Stimulated activated naive B cell treated with anti-CD40 and anti-IgM and Interleukin-4, amounts not matched to agents 10 μg/mL and 1 μg/mL and 100 μg/mL, for 72 hours (primary cell): Measurements from ENCODE around the gene UGT1A1.

Experiments used
- ATAC-seq, 2 donors: fragments of 150-1000 bp; cut with Tn5 transposase; replicated peaks; 2 replicates each; pipeline ENCODE4 v1.10.0; 2021; ENCODE audit warnings: moderate library complexity in 1 of 2
- DNase-seq: peaks from one replicate; pipeline ENCODE4 v3.0.0; 2021
- H3K27ac Mint-ChIP-seq: one replicate; pipeline ENCODE4 v1.8.0; 2022; ENCODE audit warnings: mild to moderate bottlenecking, mixed read lengths
- H3K27me3 Mint-ChIP-seq, 2 donors: one replicate each; pipeline ENCODE4 v1.8.0; 2022; ENCODE audit warnings: mixed read lengths in 2 of 2
- H3K36me3 Mint-ChIP-seq, 2 donors: one replicate each; pipeline ENCODE4 v1.8.0; 2022; ENCODE audit warnings: mixed read lengths in 2 of 2, mild to moderate bottlenecking in 1 of 2
- H3K4me1 Mint-ChIP-seq, 2 donors: one replicate each; pipeline ENCODE4 v1.8.0; 2022; ENCODE audit warnings: mixed read lengths in 2 of 2, mild to moderate bottlenecking in 1 of 2
- H3K4me3 Mint-ChIP-seq, 2 donors: one replicate each; pipeline ENCODE4 v1.8.0; 2022; ENCODE audit warnings: mild to moderate bottlenecking in 2 of 2, mixed read lengths in 2 of 2, moderate library complexity in 1 of 2
- H3K9me3 Mint-ChIP-seq, 2 donors: one replicate each; pipeline ENCODE4 v1.8.0; 2022; ENCODE audit warnings: mixed read lengths in 2 of 2, mild to moderate bottlenecking in 1 of 2

The UGT1A1 gene

DNA sequence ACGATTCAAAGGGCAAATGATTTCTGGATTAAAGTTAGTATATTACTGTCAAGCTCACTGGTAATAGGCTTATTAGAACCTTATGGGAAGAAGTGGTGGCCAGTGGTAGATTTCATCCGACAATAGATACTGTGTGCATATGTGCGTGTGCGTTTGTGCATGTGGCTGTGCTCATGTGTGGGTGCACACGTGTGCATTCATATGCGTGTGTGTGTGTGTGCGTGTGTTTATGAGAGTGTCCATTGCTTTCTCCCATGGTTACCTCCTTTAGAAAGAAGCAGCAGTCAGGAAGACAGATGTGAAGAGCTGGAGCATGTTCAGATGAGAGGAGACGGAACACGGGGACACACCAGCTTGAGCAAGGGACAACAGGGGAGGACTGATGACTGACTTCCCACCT, 9.2 kb downstream of the UGT1A1 start:
- H3K36me3 Mint-ChIP-seq: peaks cover 0 to 2% of the 10 kb centered on the region in 2 donors
- H3K4me3 Mint-ChIP-seq: no peak overlapping the region
- DNase-seq (no peak), ATAC-seq (no peak)
- H3K4me1 Mint-ChIP-seq: no peaks in the 10 kb centered on the region
- no peak overlapping the region for H3K27ac Mint-ChIP-seq
- peaks cover 22 to 41% of the 10 kb centered on the region in 2 donors for H3K27me3 Mint-ChIP-seq
- H3K9me3 Mint-ChIP-seq: no peaks in the 10 kb centered on the region

DNA sequence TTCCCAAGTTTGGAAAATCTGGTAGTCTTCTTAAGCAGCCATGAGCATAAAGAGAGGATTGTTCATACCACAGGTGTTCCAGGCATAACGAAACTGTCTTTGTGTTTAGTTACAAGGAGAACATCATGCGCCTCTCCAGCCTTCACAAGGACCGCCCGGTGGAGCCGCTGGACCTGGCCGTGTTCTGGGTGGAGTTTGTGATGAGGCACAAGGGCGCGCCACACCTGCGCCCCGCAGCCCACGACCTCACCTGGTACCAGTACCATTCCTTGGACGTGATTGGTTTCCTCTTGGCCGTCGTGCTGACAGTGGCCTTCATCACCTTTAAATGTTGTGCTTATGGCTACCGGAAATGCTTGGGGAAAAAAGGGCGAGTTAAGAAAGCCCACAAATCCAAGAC, 12.1 kb downstream of the UGT1A1 start:
- Mint-ChIP-seq H3K4me3 (no peak overlapping the region), H3K27me3 (peaks cover 12 to 17% of the 10 kb centered on the region in 2 donors), H3K36me3 (peaks cover 6 to 9% of the 10 kb centered on the region in 2 donors), H3K27ac (no peak overlapping the region), H3K9me3 (peaks cover 9 to 12% of the 10 kb centered on the region in 2 donors), H3K4me1 (no peaks in the 10 kb centered on the region)
- no peak for ATAC-seq
- DNase-seq: no peak

DNA sequence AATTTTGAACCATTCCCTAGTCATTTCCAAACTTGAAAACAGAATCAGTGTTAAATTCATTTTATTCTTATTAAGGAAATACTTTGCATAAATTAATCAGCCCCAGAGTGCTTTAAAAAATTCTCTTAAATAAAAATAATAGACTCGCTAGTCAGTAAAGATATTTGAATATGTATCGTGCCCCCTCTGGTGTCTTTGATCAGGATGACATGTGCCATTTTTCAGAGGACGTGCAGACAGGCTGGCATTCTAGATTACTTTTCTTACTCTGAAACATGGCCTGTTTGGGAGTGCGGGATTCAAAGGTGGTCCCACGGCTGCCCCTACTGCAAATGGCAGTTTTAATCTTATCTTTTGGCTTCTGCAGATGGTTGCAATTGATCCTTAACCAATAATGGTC, 12.5 kb downstream of the UGT1A1 start:
- DNase-seq (no peak), ATAC-seq (no peak)
- H3K27ac Mint-ChIP-seq: no peak overlapping the region
- H3K36me3 Mint-ChIP-seq: peaks cover 6 to 9% of the 10 kb centered on the region in 2 donors
- peaks cover 12 to 15% of the 10 kb centered on the region in 2 donors for H3K27me3 Mint-ChIP-seq
- no peaks in the 10 kb centered on the region for H3K4me1 Mint-ChIP-seq
- H3K9me3 Mint-ChIP-seq: peaks cover 9 to 13% of the 10 kb centered on the region in 2 donors
- no peak overlapping the region for H3K4me3 Mint-ChIP-seq

- Mint-ChIP-seq H3K4me1 (no peaks in the 10 kb centered on the region), H3K27me3 (peaks cover 17 to 24% of the 10 kb centered on the region in 2 donors), H3K36me3 (peaks cover 6 to 9% of the 10 kb centered on the region in 2 donors), H3K9me3 (peaks cover 9 to 15% of the 10 kb centered on the region in 2 donors), H3K27ac (no peak overlapping the region), H3K4me3 (no peak overlapping the region)
- no peak for DNase-seq
- ATAC-seq: no peak
Measured at GRCh38 chr2:233773854-233774253, 13.8 kb downstream of the UGT1A1 start.

DNA sequence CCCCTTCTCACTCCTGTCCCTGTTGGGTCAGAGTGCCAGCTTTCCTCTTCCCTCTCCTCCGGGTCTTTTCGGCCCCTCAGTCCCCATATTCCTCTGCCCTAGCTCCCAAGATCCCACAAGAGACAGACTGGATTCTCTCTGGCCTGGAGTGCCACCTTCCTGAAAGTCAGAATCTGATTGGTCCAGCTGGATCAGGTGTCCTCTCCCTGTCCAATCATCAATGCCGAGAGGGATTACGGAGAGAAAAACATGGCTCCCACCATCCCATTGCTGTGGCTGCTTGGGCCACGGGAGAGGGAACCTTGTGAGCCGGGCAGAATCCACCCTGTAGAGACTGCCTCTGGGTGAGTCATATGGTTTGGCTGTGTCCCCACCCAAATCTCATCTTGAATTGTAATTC, 15.3 kb downstream of the UGT1A1 start:
- H3K4me1 Mint-ChIP-seq: no peaks in the 10 kb centered on the region
- H3K36me3 Mint-ChIP-seq: peaks cover 4 to 9% of the 10 kb centered on the region in 2 donors
- DNase-seq: no peak
- H3K27me3 Mint-ChIP-seq: peaks cover 20 to 31% of the 10 kb centered on the region in 2 donors
- no peak overlapping the region for H3K4me3 Mint-ChIP-seq
- no peak for ATAC-seq
- peaks cover 9 to 17% of the 10 kb centered on the region in 2 donors for H3K9me3 Mint-ChIP-seq
- H3K27ac Mint-ChIP-seq: no peak overlapping the region

DNA sequence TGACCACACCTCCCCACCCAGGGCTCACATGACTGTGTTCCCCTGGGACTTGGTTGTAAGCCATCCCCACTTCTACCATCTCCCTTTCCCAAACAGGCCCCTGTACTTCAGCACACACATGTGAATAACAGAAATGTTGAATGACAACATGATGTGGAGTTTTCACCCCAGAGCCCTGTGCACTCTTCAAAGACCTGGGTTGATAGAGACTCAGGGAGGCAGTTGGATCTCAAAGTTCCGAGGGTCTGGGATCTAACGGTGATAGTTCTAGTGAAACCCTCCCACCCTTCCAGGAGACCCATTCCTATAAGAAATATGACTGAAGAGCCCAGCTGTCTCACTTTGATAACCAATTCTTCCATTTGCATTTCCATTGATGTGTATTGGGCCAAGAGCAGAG, 18.0 kb downstream of the UGT1A1 start, which contains the start of gene MROH2A:
Gene MROH2A (plus strand): TSS at position 301 of the 400 bp plus-strand sequence. CDS start 1,029 bp downstream, outside the sequence.
- peaks cover 9 to 21% of the 10 kb centered on the region in 2 donors for H3K9me3 Mint-ChIP-seq
- peaks cover 4 to 9% of the 10 kb centered on the region in 2 donors for H3K36me3 Mint-ChIP-seq
- peaks cover 30 to 38% of the 10 kb centered on the region in 2 donors for H3K27me3 Mint-ChIP-seq
- DNase-seq (no peak), ATAC-seq (no peak)
- H3K4me3 Mint-ChIP-seq: no peak within 1 kb of the TSS
- no peak within 1 kb of the TSS for H3K27ac Mint-ChIP-seq
- H3K4me1 Mint-ChIP-seq: no peaks in the 10 kb centered on the region

- DNase-seq: no peak
- no peak overlapping the region for H3K4me3 Mint-ChIP-seq
- H3K9me3 Mint-ChIP-seq: peaks cover 9 to 21% of the 10 kb centered on the region in 2 donors
- H3K27me3 Mint-ChIP-seq: peaks cover 36 to 37% of the 10 kb centered on the region in 2 donors
- H3K4me1 Mint-ChIP-seq: no peaks in the 10 kb centered on the region
- peaks cover 4 to 9% of the 10 kb centered on the region in 2 donors for H3K36me3 Mint-ChIP-seq
- no peak overlapping the region for H3K27ac Mint-ChIP-seq
- no peak for ATAC-seq
Measured at GRCh38 chr2:233779722-233780121, 19.7 kb downstream of the UGT1A1 start.

DNA sequence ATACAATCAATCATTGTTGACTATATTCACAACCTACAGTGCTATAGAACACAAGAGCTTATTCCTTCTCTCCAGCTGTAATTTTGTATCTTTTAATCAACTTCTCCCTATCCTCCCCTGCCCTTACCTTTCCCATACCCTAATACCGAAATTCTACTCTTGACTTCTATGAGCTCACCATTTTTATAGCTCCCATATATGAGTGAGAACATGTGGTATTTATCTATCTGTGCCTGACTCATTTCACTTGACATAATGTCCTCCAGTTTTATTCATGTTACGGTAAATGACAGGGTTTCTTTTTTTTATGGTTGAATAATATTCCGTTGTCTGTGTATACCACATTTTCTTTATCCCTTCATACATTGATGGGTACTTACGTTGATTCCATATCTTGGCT, 20.7 kb downstream of the UGT1A1 start:
- Mint-ChIP-seq H3K4me3 (no peak overlapping the region), H3K9me3 (peaks cover 8 to 23% of the 10 kb centered on the region in 2 donors), H3K36me3 (peaks cover 0 to 7% of the 10 kb centered on the region in 2 donors), H3K27me3 (peaks cover 33 to 43% of the 10 kb centered on the region in 2 donors), H3K4me1 (no peaks in the 10 kb centered on the region), H3K27ac (no peak overlapping the region)
- ATAC-seq (no peak), DNase-seq (no peak)

DNA sequence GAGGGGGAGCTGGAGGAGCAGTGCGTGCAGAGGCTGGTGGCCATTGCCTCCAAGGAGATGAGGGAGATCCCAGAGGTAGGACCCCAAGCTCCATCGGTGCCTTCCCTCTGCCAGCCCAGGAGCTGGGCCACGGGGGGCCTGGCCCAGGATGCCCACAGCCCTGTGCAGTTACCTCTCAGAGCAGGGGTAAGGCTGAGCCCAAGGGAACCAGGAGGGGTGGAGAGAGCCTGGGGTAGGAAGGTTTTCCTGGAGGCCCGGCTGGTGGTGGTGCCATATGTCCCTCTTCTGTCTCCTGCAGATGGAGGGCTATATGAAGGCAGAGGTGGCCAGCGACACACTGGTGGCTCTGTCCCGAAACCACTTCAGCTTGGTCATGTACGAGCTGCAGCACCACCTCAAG, 29.5 kb downstream of the UGT1A1 start:
- Mint-ChIP-seq H3K36me3 (peaks cover 4% of the 10 kb centered on the region in 2 donors), H3K9me3 (peaks cover 9 to 11% of the 10 kb centered on the region in 2 donors), H3K4me3 (no peak overlapping the region), H3K27me3 (peaks cover 15 to 21% of the 10 kb centered on the region in 2 donors), H3K4me1 (no peaks in the 10 kb centered on the region), H3K27ac (no peak overlapping the region)
- DNase-seq: no peak
- ATAC-seq: no peak

DNA sequence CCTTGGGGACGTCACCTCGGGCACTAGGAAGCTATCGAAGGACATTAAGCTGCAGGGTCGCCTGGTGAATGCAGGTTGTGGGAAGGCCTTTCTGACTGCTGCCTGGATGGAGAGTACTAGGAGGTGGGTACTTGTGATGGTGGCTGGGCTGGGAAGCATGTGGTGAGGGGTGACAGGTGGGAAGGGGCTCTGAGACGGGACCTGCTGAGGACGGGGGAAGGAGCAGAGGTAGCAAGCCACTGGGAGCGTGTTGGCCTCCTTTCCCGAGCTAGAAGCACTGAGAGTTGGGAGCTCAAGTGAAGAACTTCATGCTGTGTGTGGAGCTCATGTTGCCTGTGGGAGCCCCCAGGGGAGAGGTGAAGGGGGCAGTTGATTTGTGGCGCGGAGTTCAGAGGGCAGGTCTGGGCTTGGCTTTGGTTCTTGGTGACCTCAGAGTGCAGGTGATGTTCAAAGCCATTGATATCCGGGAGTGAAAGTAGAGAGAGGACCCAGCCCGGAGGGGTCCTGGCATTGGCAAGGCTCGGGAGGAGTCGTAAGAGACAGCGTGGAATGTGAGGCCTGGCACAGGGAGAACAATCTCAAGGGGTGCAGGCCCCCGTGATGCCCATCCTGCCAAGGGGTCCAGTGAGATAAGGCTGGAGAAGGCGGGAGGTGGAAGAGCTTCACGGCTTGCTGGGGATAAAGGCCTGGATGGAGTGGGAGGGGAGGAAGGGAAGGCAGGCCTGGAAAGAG, 31.2 kb downstream of the UGT1A1 start:
- Mint-ChIP-seq H3K9me3 (peaks cover under 1 to 2% of the 10 kb centered on the region in 2 donors), H3K27ac (no peak overlapping the region), H3K4me3 (no peak overlapping the region), H3K4me1 (no peaks in the 10 kb centered on the region), H3K27me3 (peaks cover 10 to 15% of the 10 kb centered on the region in 2 donors), H3K36me3 (peaks cover 0 to 1% of the 10 kb centered on the region in 2 donors)
- no peak for DNase-seq
- ATAC-seq: no peak

- Mint-ChIP-seq H3K27me3 (peaks cover 10 to 15% of the 10 kb centered on the region in 2 donors), H3K4me1 (no peaks in the 10 kb centered on the region), H3K27ac (no peak overlapping the region), H3K9me3 (no peaks in the 10 kb centered on the region), H3K4me3 (no peak overlapping the region), H3K36me3 (no peaks in the 10 kb centered on the region)
- ATAC-seq (no peak), DNase-seq (no peak)
Measured at GRCh38 chr2:233791883-233792329, 31.8 kb downstream of the UGT1A1 start.

DNA sequence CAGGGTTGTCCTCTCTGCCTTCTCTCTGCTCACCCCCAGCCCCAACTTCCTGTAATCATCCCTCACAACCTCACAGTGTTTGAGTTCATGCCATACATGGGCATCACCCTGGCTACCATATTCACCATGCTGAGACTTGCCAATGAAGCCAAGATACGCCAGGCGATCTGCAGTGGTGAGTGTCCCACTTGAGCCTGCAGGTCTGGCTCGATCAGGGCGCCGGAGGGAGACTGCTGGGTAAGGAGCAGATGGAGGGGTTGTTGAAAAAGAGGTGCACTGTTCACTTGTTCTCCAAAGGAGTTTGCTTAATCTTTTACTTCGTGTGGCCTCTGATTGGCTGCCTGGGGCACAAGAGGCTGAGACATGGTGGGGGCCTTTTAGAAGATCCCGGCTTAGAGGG, 32.6 kb downstream of the UGT1A1 start:
- Mint-ChIP-seq H3K27me3 (peaks cover 10 to 15% of the 10 kb centered on the region in 2 donors), H3K4me3 (no peak overlapping the region), H3K4me1 (no peaks in the 10 kb centered on the region), H3K9me3 (no peaks in the 10 kb centered on the region), H3K36me3 (no peaks in the 10 kb centered on the region), H3K27ac (no peak overlapping the region)
- no peak for DNase-seq
- ATAC-seq: no peak

DNA sequence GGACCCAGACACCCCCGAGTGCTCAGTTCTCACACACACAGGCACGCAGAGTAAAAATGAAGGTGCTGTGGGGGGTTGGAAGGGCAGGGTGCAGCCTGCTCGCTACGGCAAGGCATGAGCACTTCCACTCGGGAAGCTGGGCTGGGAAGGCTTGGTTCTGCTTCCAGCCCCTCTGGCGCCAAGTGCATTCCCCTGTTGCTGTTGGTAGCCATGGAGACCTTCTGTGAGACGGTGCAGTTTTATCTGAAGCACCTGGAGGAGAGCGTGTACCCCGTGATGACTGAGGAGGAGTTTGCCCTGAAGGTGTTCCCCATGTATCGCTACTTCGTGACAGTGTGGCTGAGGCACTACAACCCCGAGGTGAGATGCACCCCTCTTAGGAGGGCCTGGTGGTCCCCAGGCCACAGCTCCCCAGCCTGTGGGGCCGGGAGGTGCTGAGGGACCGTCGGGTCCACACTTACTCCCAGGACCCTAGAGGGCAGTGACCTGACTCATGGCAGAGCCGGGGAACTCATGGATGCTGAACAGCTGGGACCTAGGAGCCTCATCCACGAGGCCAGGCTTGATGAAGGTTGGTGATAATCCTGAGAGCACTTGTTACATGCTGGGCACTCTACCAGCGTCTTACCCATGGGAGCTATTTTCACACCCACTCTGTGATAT, 33.5 kb downstream of the UGT1A1 start:
- peaks cover 10 to 15% of the 10 kb centered on the region in 2 donors for H3K27me3 Mint-ChIP-seq

DNA sequence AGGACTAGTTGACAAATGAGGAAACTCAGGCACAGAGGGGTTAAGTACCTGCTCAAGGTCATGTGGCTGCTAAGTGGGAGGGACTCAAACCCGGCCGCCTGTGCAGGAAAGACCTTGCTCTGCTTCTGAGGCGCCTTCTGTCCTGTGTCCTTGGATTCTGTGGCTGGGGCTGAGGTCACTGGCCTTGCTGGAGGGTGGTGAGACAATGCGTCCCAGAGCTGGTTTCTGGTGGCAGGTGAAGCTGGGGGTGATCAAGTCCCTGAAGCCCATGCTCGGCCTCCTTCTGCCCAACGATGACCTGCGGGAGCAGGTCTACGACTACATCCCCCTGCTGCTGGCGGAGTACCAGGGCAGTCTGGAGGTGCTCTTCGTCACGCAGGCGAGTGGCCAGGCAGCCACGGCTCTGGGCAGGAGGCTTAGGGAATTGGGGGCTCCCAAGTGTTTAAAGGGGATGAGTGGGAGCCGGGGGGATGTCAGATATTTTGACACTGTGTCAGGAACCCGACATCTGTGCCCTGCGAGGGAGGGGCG, 34.1 kb downstream of the UGT1A1 start:
- Mint-ChIP-seq H3K36me3 (no peaks in the 10 kb centered on the region), H3K27me3 (peaks cover 8 to 15% of the 10 kb centered on the region in 2 donors), H3K9me3 (no peaks in the 10 kb centered on the region)

More for the DNA sequence above, 33.5 kb downstream of the UGT1A1 start:
- Mint-ChIP-seq H3K27ac (no peak overlapping the region), H3K9me3 (no peaks in the 10 kb centered on the region), H3K36me3 (no peaks in the 10 kb centered on the region), H3K4me1 (no peaks in the 10 kb centered on the region), H3K4me3 (no peak overlapping the region)
- DNase-seq: no peak
- no peak for ATAC-seq

More for the DNA sequence above, 34.1 kb downstream of the UGT1A1 start:
- H3K4me1 Mint-ChIP-seq: no peaks in the 10 kb centered on the region
- no peak overlapping the region for H3K27ac Mint-ChIP-seq
- ATAC-seq (no peak), DNase-seq (no peak)
- no peak overlapping the region for H3K4me3 Mint-ChIP-seq
